ENCODE results near the gene TMEM163.

Gene TMEM163

GRCh38 chr2:134457353-134457752 lies 261.4 kb downstream of the TMEM163 start:
- H3K36me3 ChIP-seq = no peaks in the 10 kb centered on the region
- no peak overlapping the region for H3K4me3 ChIP-seq
- no peaks in the 10 kb centered on the region for H3K4me1 ChIP-seq
- H3K27me3 ChIP-seq = no peaks in the 10 kb centered on the region
- H3K27ac ChIP-seq = no peak overlapping the region
- H3K9me3 ChIP-seq = no peaks in the 10 kb centered on the region
- DNase-seq = peak in 1 of 2 donors; percentile 37
- intact Hi-C loops (cut with DNase I; ENCODE audit: low total_unique reads) = no loop called here
- no peak for TF ChIP-seq CTCF (IDR thresholded peaks at IDR 0.05)

- no peaks in the 10 kb centered on the region for H3K27me3 ChIP-seq
- no peaks in the 10 kb centered on the region for H3K9me3 ChIP-seq
- no peaks in the 10 kb centered on the region for H3K36me3 ChIP-seq
- H3K27ac ChIP-seq = no peak overlapping the region
- H3K4me1 ChIP-seq = no peaks in the 10 kb centered on the region
- TF ChIP-seq CTCF (IDR thresholded peaks at IDR 0.05) = no peak
- intact Hi-C loops (cut with DNase I; ENCODE audit: low total_unique reads) = no loop called here
- peak in 1 of 2 donors; percentile 63 for DNase-seq
- H3K4me3 ChIP-seq = no peak overlapping the region
Observed at GRCh38 chr2:134455426-134455825, 263.4 kb downstream of the TMEM163 start.

GRCh38 chr2:134454931-134455330 lies 263.9 kb downstream of the TMEM163 start:
- intact Hi-C loops (cut with DNase I; ENCODE audit: low total_unique reads) = no loop called here
- TF ChIP-seq CTCF (IDR thresholded peaks at IDR 0.05) = no peak
- Histone ChIP-seq H3K27me3 (no peaks in the 10 kb centered on the region), H3K27ac (no peak overlapping the region), H3K36me3 (no peaks in the 10 kb centered on the region), H3K9me3 (no peaks in the 10 kb centered on the region), H3K4me1 (no peaks in the 10 kb centered on the region), H3K4me3 (no peak overlapping the region)
- peak in 1 of 2 donors; percentile 40 for DNase-seq

GRCh38 chr2:134454426-134454825 lies 264.4 kb downstream of the TMEM163 start:
- no peaks in the 10 kb centered on the region for H3K4me1 ChIP-seq

GRCh38 chr2:134453973-134454372 lies 264.8 kb downstream of the TMEM163 start:
- H3K36me3 ChIP-seq = peaks cover 0 to 9% (median 0%) of the 10 kb centered on the region in 3 donors
- H3K9me3 ChIP-seq = no peaks in the 10 kb centered on the region
- intact Hi-C loops (cut with DNase I; ENCODE audit: low total_unique reads) = no loop called here
- TF ChIP-seq CTCF (IDR thresholded peaks at IDR 0.05) = no peak
- no peak overlapping the region for H3K4me3 ChIP-seq
- H3K27me3 ChIP-seq = no peaks in the 10 kb centered on the region
- no peak overlapping the region for H3K27ac ChIP-seq
- no peaks in the 10 kb centered on the region for H3K4me1 ChIP-seq
- DNase-seq = peak in 1 of 2 donors; percentile 25

More at GRCh38 chr2:134454426-134454825, 264.4 kb downstream of the TMEM163 start:
- no peak for TF ChIP-seq CTCF (IDR thresholded peaks at IDR 0.05)
- peak in 1 of 2 donors; percentile 37 for DNase-seq
- H3K27me3 ChIP-seq = no peaks in the 10 kb centered on the region
- no peak overlapping the region for H3K4me3 ChIP-seq
- peaks cover 0 to 5% (median 0%) of the 10 kb centered on the region in 3 donors for H3K36me3 ChIP-seq
- intact Hi-C loops (cut with DNase I; ENCODE audit: low total_unique reads) = no loop called here
- H3K27ac ChIP-seq = no peak overlapping the region
- no peaks in the 10 kb centered on the region for H3K9me3 ChIP-seq

- DNase-seq = peak in 1 of 2 donors; percentile 60
- no peaks in the 10 kb centered on the region for H3K27me3 ChIP-seq
Observed at GRCh38 chr2:134453476-134453875, 265.3 kb downstream of the TMEM163 start.

More at GRCh38 chr2:134453476-134453875, 265.3 kb downstream of the TMEM163 start:
- intact Hi-C loops (cut with DNase I; ENCODE audit: low total_unique reads) = no loop called here
- Histone ChIP-seq H3K9me3 (no peaks in the 10 kb centered on the region), H3K4me3 (no peak overlapping the region), H3K4me1 (no peaks in the 10 kb centered on the region), H3K27ac (no peak overlapping the region), H3K36me3 (peaks cover 0 to 14% (median 0%) of the 10 kb centered on the region in 3 donors)
- no peak for TF ChIP-seq CTCF (IDR thresholded peaks at IDR 0.05)
